Keratinocyte (primary cell): ENCODE data around the gene JDP2.

Experiments used
- EZH2 ChIP-seq: IDR thresholded peaks from one replicate; pipeline ENCODE4 v1.6.1; 2012; ENCODE audit warnings: inconsistent platforms, mild to moderate bottlenecking, low read length, moderate library complexity
- TF ChIP-seq, protein P1 (sequence below), 3 experiments: IDR thresholded peaks in 1 of 3; conservative IDR thresholded peaks in 1 of 3; optimal IDR thresholded peaks in 1 of 3; 2 replicates in 2 of 3; 3 replicates in 1 of 3; pipeline versions ENCODE3 to v1.5.1; 2011; ENCODE audit warnings: low read length in 3 of 3, mild to moderate bottlenecking in 3 of 3, moderate library complexity in 2 of 3, control low read depth in 1 of 3, inconsistent platforms in 1 of 3; ENCODE audit not compliant: insufficient read depth in 2 of 3; ENCODE audit errors: extremely low read depth in 1 of 3

- TF ChIP-seq, protein P1, sequence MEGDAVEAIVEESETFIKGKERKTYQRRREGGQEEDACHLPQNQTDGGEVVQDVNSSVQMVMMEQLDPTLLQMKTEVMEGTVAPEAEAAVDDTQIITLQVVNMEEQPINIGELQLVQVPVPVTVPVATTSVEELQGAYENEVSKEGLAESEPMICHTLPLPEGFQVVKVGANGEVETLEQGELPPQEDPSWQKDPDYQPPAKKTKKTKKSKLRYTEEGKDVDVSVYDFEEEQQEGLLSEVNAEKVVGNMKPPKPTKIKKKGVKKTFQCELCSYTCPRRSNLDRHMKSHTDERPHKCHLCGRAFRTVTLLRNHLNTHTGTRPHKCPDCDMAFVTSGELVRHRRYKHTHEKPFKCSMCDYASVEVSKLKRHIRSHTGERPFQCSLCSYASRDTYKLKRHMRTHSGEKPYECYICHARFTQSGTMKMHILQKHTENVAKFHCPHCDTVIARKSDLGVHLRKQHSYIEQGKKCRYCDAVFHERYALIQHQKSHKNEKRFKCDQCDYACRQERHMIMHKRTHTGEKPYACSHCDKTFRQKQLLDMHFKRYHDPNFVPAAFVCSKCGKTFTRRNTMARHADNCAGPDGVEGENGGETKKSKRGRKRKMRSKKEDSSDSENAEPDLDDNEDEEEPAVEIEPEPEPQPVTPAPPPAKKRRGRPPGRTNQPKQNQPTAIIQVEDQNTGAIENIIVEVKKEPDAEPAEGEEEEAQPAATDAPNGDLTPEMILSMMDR (optimal IDR thresholded peaks at IDR 0.05 in 1 of 3, IDR thresholded peaks at IDR 0.05 in 1 of 3, conservative IDR thresholded peaks at IDR 0.05 in 1 of 3; ENCODE audit: extremely low read depth in 1 of 3, insufficient read depth in 2 of 3, low read length in 3 of 3): no peak
- TF ChIP-seq EZH2: no peak
Measured at GRCh38 chr14:75445963-75446362, 18.1 kb downstream of the JDP2 start.
